Endothelial cell of umbilical vein (primary cell): ENCODE results near the gene SLC16A5. TPM values are rescaled to one million over a fixed set of nuclear protein-coding genes. Genes with fewer than 3 reads are reported as not detected.

Source experiments
- BruUV-seq: library from RNA; stranded (reverse); fragments of 400-500 nt; replicated peaks from 2 replicates; lab custom pipeline; 2021; lab: Mats Ljungman, UMichigan
- CTCF ChIA-PET: fragments of 300-600, 350-600 bp; sonication (Branson Sonifier 250); formaldehyde crosslinking; loops from one replicate; lab custom pipeline; 2021; ENCODE audit warnings: antibody characterized with exemption, inconsistent platforms; lab: Charles Lee
- POLR2A ChIA-PET: fragments of 300-600, 350-600 bp; sonication (Branson Sonifier 250); formaldehyde crosslinking; loops from one replicate; lab custom pipeline; 2021; ENCODE audit warnings: antibody characterized with exemption, inconsistent platforms; lab: Charles Lee
- DNase-seq: peaks from one replicate; pipeline ENCODE4 v3.0.0-alpha.2; 2011; ENCODE audit warnings: low read depth, low spot score
- FAIRE-seq: peaks from 2 replicates; lab custom pipeline; 2011; peaks lifted over from hg19 to GRCh38; lab: Jason Lieb, UNC
- H2AFZ ChIP-seq: 2 replicates; pipeline ENCODE4 v1.6.0; 2012; ENCODE audit warnings: low read depth, low read length, control low read depth, inconsistent platforms
- H3K27ac ChIP-seq: 2 replicates; pipeline ENCODE4 v1.5.1; 2011; ENCODE audit warnings: low read depth, mild to moderate bottlenecking, control low read depth, low read length, moderate library complexity; ENCODE audit not compliant: insufficient read depth
- H3K27me3 ChIP-seq, 2 experiments: 2 replicates each; pipeline versions ENCODE4 v1.6.0 to v1.6.1; 2011; ENCODE audit warnings: low read length in 2 of 2, mixed read lengths in 1 of 2; ENCODE audit not compliant: control insufficient read depth in 2 of 2, insufficient read depth in 2 of 2
- H3K36me3 ChIP-seq, 2 experiments: 2 replicates in 1 of 2; 3 replicates in 1 of 2; pipeline ENCODE4 v1.5.1; 2011; ENCODE audit warnings: low read length in 2 of 2, mild to moderate bottlenecking in 1 of 2, moderate library complexity in 1 of 2; ENCODE audit not compliant: control insufficient read depth in 2 of 2, insufficient read depth in 2 of 2; ENCODE audit errors: extremely low read depth in 1 of 2
- H3K4me1 ChIP-seq: 3 replicates; pipeline ENCODE4 v1.5.1; 2011; ENCODE audit warnings: mild to moderate bottlenecking, low read length; ENCODE audit not compliant: control insufficient read depth, insufficient read depth; ENCODE audit errors: extremely low read depth
- H3K4me2 ChIP-seq: 2 replicates; pipeline ENCODE4 v1.6.1; 2011; ENCODE audit warnings: low read length, control low read depth, mixed read lengths; ENCODE audit not compliant: insufficient read depth
- H3K4me3 ChIP-seq, 3 experiments: fragments of 200-600 bp in 1 of 3; sonication (generic), shearing (Covaris generic) in 1 of 3; replicated peaks in 1 of 3; 2 replicates each; pipeline ENCODE4 v1.5.1; 2011 to 2016; ENCODE audit warnings: control low read depth in 3 of 3, low read length in 3 of 3, mild to moderate bottlenecking in 2 of 3, inconsistent platforms in 1 of 3, low read depth in 1 of 3, moderate library complexity in 1 of 3; ENCODE audit not compliant: insufficient read depth in 1 of 3
- H3K79me2 ChIP-seq: 2 replicates; pipeline ENCODE4 v1.6.0; 2012; ENCODE audit warnings: low read length, inconsistent platforms; ENCODE audit not compliant: control insufficient read depth, insufficient read depth
- H3K9ac ChIP-seq: replicated peaks from 2 replicates; pipeline ENCODE3; 2011; ENCODE audit warnings: low read length, control low read depth; ENCODE audit not compliant: insufficient read depth; ENCODE audit errors: extremely low read depth
- H3K9me1 ChIP-seq: replicated peaks from 3 replicates; pipeline ENCODE4 v1.6.0; 2011; ENCODE audit warnings: mild to moderate bottlenecking, low read length; ENCODE audit not compliant: control insufficient read depth, insufficient read depth; ENCODE audit errors: extremely low read depth
- H3K9me3 ChIP-seq: replicated peaks from 2 replicates; pipeline ENCODE4 v1.5.1; 2012; ENCODE audit warnings: low read length, inconsistent platforms; ENCODE audit not compliant: control insufficient read depth, insufficient read depth
- H4K20me1 ChIP-seq: replicated peaks from 2 replicates; pipeline ENCODE3; 2011; ENCODE audit warnings: mild to moderate bottlenecking, low read length; ENCODE audit not compliant: control insufficient read depth, insufficient read depth; ENCODE audit errors: extremely low read depth
- EZH2 ChIP-seq: IDR thresholded peaks from 2 replicates; pipeline ENCODE4 v1.6.1; 2012; ENCODE audit warnings: borderline replicate concordance, low read depth, mild to moderate bottlenecking, moderate library complexity, low read length, inconsistent platforms; ENCODE audit not compliant: severe bottlenecking
- FOS ChIP-seq: IDR thresholded peaks from 2 replicates; pipeline ENCODE4 v1.6.1; 2011; ENCODE audit warnings: mild to moderate bottlenecking, low read length, moderate library complexity, borderline replicate concordance; ENCODE audit not compliant: insufficient read depth
- GATA2 ChIP-seq: IDR thresholded peaks from 2 replicates; pipeline ENCODE4 v1.7.0; 2011; ENCODE audit warnings: low read depth, mild to moderate bottlenecking, moderate library complexity, mixed read lengths, low read length; ENCODE audit not compliant: insufficient read length, insufficient read depth
- JUN ChIP-seq: IDR thresholded peaks from 2 replicates; pipeline ENCODE4 v1.6.1; 2011; ENCODE audit warnings: borderline replicate concordance, low read depth; ENCODE audit not compliant: insufficient read length, insufficient read depth
- MAX ChIP-seq: IDR thresholded peaks from 2 replicates; pipeline ENCODE4 v1.6.1; 2011; ENCODE audit not compliant: insufficient read depth, insufficient read length
- MYC ChIP-seq: IDR thresholded peaks from one replicate; pipeline ENCODE4 v1.6.1; 2011; ENCODE audit warnings: mild to moderate bottlenecking, low read depth, low read length
- POLR2A ChIP-seq: IDR thresholded peaks from 2 replicates; pipeline ENCODE4 v1.6.1; 2012; ENCODE audit warnings: low read depth, mild to moderate bottlenecking, control low read depth, low read length
- POLR2AphosphoS5 ChIP-seq: IDR thresholded peaks from 2 replicates; pipeline ENCODE4 v1.6.1; 2012; ENCODE audit warnings: low read depth, mild to moderate bottlenecking, control low read depth, low read length, moderate library complexity; ENCODE audit not compliant: insufficient read depth
- dilution Hi-C: fragments of 300-500 bp; cut with MboI; formaldehyde crosslinking; loops from one replicate; pipeline ENCODE4 v1.15.0; 2019; ENCODE audit warnings: low sequenced_read_pairs; ENCODE audit not compliant: extremely low pct_ligation_motif_present
- intact Hi-C: fragments of 100-400 bp; cut with micrococcal nuclease; formaldehyde crosslinking; loops from one replicate; pipeline ENCODE4 v1.10.0; 2022
- polyA plus RNA-seq, 4 experiments: library from polyadenylated mRNA; depleted of rRNA in 3 of 4; stranded (reverse) in 3 of 4; unstranded in 1 of 4; fragments of >200 nt; gene quantifications; 2 replicates each; pipeline versions ENCODE4 v1.2.1 to v1.2.3, GENCODE V29; 2011 to 2012; ENCODE audit warnings: missing spikeins in 1 of 4
- total RNA-seq: library from RNA; stranded (reverse); gene quantifications from 2 replicates; pipeline ENCODE4 v1.2.3, GENCODE V29; 2021
- TF ChIP-seq, protein P1 (sequence below), 2 donors: IDR thresholded peaks; 1 replicate in 1 of 2; 2 replicates in 1 of 2; pipeline ENCODE4 v1.5.1; 2011; ENCODE audit warnings: low read length in 2 of 2, mild to moderate bottlenecking in 2 of 2, moderate library complexity in 2 of 2, control low read depth in 1 of 2, inconsistent platforms in 1 of 2, low read depth in 1 of 2; ENCODE audit not compliant: insufficient read depth in 1 of 2; ENCODE audit errors: extremely low read depth in 1 of 2

Gene SLC16A5
- total and polyA plus RNA-seq, 2 donors (not counting 3 experiments of a cell fraction or from before 2014, with no cell fraction given), result 16.4 to 23.3 TPM

- H3K9me3 ChIP-seq, result no peaks in the 10 kb centered on the region
- DNase-seq (peak; percentile 87), FAIRE-seq (peak; percentile 93)
- H3K36me3 ChIP-seq, result peaks cover 2 to 3% of the 10 kb centered on the region in 2 experiments
- H3K27me3 ChIP-seq, result no peaks in the 10 kb centered on the region
- peak overlapping the region; percentile 88 for H2AFZ ChIP-seq
- peak overlapping the region; percentile 60 for H3K9ac ChIP-seq
- no peaks in the 10 kb centered on the region for H4K20me1 ChIP-seq
- peak overlapping the region; percentile 85 for H3K27ac ChIP-seq
- BruUV-seq, result no TSS peak
- CTCF ChIA-PET, result interaction anchor here (0.9 to 6.0 kb wide), 13 partner anchors 8 to 146 kb away, joined by 3 to 88 read pairs (median 5); partner anchors contain the start of genes ARMC7, MIF4GD and NT5C
- TF ChIP-seq GATA2 (peak; percentile 81), POLR2A (peak; percentile 66), JUN (peak; percentile 64), EZH2 (no peak), MAX (no peak), POLR2AphosphoS5 (peak; percentile 82), FOS (peak; percentile 98), MYC (no peak)
- TF ChIP-seq, protein P1, sequence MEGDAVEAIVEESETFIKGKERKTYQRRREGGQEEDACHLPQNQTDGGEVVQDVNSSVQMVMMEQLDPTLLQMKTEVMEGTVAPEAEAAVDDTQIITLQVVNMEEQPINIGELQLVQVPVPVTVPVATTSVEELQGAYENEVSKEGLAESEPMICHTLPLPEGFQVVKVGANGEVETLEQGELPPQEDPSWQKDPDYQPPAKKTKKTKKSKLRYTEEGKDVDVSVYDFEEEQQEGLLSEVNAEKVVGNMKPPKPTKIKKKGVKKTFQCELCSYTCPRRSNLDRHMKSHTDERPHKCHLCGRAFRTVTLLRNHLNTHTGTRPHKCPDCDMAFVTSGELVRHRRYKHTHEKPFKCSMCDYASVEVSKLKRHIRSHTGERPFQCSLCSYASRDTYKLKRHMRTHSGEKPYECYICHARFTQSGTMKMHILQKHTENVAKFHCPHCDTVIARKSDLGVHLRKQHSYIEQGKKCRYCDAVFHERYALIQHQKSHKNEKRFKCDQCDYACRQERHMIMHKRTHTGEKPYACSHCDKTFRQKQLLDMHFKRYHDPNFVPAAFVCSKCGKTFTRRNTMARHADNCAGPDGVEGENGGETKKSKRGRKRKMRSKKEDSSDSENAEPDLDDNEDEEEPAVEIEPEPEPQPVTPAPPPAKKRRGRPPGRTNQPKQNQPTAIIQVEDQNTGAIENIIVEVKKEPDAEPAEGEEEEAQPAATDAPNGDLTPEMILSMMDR (IDR thresholded peaks at IDR 0.05; ENCODE audit: extremely low read depth in 1 of 2, insufficient read depth in 1 of 2, low read depth in 1 of 2, low read length in 2 of 2), result no peak
- peaks cover 17% of the 10 kb centered on the region for H3K4me1 ChIP-seq
- POLR2A ChIA-PET, result interaction anchor here (0.5 to 1.3 kb wide), 3 partner anchors 10 to 76 kb away, joined by 3 to 7 read pairs (median 3); partner anchors contain the start of gene SUMO2
- no peak overlapping the region for H3K4me3 ChIP-seq
- H3K79me2 ChIP-seq, result peaks cover 2% of the 10 kb centered on the region
- H3K4me2 ChIP-seq, result peak overlapping the region; percentile 32
- intact Hi-C loops (loop anchor here (1.0 kb wide), 2 partner anchors 10 to 28 kb away; no protein-coding TSS in a partner anchor), dilution Hi-C loops (no loop called here)
- H3K9me1 ChIP-seq, result no peaks in the 10 kb centered on the region
These were observed 36.5 kb downstream of the SLC16A5 start for GRCh38 chr17:75124041-75124818.
